ENCODE data around the gene GPRASP3.

DNA sequence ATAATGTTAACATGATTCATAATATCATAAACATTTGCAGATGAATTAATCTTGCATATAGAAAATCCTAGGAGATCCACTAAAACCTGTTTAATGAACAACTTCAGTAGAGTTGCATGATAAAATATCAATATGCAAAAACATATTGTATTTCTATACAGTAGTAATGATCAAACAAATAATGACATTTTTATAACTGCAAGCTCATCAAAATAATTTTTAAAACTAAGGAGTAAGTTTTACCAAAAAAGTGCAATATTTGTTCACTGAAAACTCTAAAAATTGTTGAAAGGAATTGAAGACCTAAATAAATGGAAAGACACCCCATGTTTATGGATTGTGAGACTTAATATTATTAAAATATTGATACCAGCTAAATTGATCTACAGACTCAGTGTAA, 24.2 kb upstream of the GPRASP3 start:
- no peak for TF ChIP-seq EZH2phosphoT487 (IDR thresholded peaks at IDR 0.05; ENCODE audit: insufficient read depth, low read depth)
- no peak for TF ChIP-seq EZH2 (IDR thresholded peaks at IDR 0.05; ENCODE audit: insufficient read depth, poor library complexity, severe bottlenecking)

All from GM23248 (cell line).